Epithelial cell of esophagus (primary cell): ENCODE data around the gene AKAP13.

ENCODE experiments used
- DNase-seq: peaks from one replicate; pipeline ENCODE4 v3.0.0; 2010; ENCODE audit warnings: low read depth
- H3K4me3 ChIP-seq: 2 replicates; pipeline ENCODE4 v1.5.1; 2011; ENCODE audit warnings: mild to moderate bottlenecking, low read length, control low read depth
- TF ChIP-seq, protein P1 (sequence below): IDR thresholded peaks from 2 replicates; pipeline ENCODE4 v1.5.1; 2011; ENCODE audit warnings: low read depth, mild to moderate bottlenecking, low read length, control low read depth, inconsistent platforms; ENCODE audit not compliant: insufficient read depth; ENCODE audit errors: missing control alignments

The AKAP13 gene

DNA sequence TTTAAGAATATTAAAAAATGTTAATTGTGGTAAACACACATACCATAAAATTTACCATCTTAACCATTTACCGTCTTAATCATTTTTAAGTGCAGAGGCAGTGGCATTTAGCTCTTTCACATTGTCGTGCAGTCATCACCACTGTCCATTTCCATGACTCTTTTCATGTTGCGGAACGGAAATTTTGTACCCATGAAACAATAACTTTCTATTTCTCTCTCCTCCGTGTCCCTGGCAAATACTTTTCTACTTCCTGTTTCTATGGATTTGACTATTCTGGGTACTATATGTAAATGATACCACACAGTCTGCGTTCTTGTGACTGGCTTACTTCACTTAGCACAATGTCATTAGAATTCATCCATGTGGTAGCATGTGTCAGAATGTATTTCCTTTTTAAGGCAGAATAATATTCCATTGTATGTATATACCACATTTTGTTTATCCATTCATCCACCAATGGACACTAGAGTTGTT, 27.9 kb downstream of the AKAP13 start:
- no peak overlapping the region for H3K4me3 ChIP-seq
- TF ChIP-seq, protein P1, sequence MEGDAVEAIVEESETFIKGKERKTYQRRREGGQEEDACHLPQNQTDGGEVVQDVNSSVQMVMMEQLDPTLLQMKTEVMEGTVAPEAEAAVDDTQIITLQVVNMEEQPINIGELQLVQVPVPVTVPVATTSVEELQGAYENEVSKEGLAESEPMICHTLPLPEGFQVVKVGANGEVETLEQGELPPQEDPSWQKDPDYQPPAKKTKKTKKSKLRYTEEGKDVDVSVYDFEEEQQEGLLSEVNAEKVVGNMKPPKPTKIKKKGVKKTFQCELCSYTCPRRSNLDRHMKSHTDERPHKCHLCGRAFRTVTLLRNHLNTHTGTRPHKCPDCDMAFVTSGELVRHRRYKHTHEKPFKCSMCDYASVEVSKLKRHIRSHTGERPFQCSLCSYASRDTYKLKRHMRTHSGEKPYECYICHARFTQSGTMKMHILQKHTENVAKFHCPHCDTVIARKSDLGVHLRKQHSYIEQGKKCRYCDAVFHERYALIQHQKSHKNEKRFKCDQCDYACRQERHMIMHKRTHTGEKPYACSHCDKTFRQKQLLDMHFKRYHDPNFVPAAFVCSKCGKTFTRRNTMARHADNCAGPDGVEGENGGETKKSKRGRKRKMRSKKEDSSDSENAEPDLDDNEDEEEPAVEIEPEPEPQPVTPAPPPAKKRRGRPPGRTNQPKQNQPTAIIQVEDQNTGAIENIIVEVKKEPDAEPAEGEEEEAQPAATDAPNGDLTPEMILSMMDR: no peak
- DNase-seq: no peak

DNA sequence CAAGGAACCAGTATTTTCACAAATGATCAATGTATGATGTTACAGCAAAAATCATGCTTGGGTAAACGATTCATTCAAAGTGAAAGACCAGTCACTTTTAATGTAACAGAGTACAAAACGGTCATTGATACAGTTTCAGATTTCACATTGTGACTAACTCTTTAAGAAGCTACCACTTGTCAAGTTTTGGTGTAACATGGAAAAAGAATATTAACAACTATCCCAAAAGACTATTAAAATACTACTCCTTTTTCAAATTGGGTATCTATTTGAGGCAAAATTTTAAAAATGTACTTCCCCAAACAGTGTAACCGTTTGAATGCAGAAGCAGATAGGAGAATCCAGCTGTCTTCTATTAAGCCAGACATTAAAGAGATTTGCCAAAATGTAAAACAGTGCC, 31.7 kb downstream of the AKAP13 start:
- DNase-seq: peak; percentile 61
- H3K4me3 ChIP-seq: no peak overlapping the region
- TF ChIP-seq, protein P1: no peak

DNA sequence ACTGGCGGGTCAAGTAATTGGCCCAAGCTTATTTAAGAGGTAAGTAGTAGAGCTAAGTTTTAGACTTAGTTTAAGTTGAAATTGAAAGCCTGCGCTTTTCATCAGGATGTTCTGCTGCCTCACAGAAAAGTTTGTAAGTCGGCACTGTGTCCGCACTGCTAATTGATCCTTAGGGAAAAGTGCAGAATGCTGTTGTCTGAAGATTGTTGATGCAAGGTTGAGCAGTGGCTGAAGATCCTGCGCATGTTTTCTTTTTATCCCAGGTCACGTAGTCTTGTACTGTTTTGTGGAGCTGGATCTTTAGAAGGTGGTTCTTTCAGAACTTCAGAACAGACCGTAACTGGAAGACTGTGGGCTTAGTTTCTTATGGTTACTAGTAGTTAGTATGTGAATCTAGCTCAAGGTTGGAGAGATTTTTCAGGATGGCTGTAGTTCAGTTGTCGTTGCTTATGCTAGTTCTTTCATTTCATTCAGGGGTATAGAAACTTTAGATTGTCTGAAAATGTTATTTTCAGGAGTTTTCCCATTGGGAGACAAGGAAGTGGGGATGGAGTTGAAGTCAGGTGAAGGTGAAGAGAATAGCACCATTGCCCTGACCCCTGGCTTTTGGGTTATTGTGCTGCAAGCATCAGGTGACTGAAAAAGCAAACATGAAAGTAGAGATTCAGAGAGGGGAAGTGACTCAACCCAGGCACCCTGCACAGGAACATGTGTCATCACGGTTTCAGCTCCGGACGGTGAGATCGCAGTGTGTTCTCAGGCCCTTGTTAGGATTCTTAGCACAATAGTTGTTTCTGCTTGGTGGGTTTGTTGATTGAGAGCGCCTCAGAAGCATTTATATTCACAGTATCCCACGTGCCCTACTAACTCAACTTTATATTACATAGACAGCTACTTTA, 32.8 kb downstream of the AKAP13 start:
- TF ChIP-seq, protein P1: peak; percentile 2
- DNase-seq: peak; percentile 96
- no peak overlapping the region for H3K4me3 ChIP-seq

DNA sequence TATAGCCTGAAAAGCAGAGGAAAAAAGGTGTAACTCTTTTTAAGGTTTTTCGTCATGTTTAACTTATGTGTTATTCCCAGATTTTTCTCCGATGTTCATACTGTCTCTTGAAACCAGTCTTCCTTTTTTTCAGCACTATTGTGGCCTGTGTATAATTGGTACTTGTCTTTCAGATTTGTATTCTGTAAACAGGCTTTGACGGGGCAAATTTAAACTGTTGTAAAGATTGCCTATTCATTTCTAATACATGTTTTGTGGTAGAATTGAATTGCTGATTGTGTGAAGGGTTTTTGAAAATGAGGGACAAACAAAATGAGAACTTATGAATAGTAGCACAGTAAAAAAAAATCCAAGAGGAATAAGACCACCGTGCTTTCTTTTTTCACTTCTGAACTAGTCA, 33.6 kb downstream of the AKAP13 start:
- H3K4me3 ChIP-seq: no peak overlapping the region
- TF ChIP-seq, protein P1: no peak
- no peak for DNase-seq

DNA sequence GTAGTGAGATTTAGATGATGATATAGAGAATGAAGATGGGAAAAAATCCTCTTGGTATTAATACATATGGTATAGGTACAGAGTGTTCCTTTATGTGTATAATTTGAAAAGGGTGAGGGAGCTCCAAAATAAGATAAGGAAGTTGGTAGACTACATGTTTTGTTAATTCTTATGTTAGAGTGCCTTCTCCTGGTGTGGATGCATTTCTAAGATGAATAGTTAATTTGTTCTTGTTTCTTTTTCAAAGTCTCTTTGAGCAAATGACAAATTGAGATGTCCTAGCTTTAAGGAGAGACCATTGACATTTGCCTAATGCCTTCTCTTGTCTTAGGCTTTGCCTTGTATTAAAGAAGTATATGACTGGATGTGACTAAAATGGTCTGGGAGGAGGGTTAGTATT, 34.1 kb downstream of the AKAP13 start:
- no peak overlapping the region for H3K4me3 ChIP-seq
- TF ChIP-seq, protein P1: peak; percentile 6
- peak; percentile 40 for DNase-seq

DNA sequence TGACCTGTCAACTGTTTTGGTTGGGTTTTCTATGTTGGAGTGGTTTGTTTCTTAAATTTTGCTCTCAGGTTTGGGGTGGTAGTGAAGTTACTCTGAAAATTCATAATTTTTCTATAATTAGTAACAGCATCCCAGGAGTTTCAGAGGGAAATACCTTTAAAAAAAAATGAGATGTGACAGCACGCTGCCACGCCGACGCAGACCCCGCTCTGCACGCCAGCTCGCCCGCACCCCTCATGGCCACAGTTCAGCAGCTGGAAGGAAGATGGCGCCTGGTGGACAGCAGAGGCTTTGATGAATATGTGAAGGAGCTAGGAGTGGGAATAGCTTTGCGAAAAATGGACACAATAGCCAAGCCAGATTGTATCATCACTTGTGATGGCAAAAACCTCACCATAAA, 34.6 kb downstream of the AKAP13 start:
- H3K4me3 ChIP-seq: no peak overlapping the region
- TF ChIP-seq, protein P1: no peak
- no peak for DNase-seq

DNA sequence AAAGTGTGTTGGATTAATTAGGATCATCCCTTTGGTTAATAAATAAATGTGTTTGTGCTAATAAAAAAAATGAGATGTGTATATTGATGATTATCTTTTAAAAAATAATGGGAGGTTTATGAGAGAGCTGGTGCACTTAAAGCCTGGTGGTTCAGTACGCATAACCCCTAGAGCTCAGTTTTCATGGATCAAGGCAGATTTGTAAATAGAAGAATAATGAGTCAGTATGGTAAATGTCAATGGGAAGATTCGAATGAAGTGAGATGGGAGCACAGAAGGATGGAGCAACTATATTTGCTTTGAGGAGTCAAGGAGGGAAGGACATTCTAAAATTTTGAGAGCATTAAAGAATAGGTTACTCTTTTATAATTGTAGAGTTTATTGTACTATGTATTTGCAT, 35.4 kb downstream of the AKAP13 start:
- no peak for DNase-seq
- TF ChIP-seq, protein P1: no peak

More for the DNA sequence above, 35.4 kb downstream of the AKAP13 start:
- H3K4me3 ChIP-seq: no peak overlapping the region
